ENCODE results near the gene FAM200C. TPM values are rescaled to one million over a fixed set of nuclear protein-coding genes. Genes with fewer than 3 reads are reported as not detected.

FAM200C gene
- total and polyA plus RNA-seq, 2 of the 8 experiments (the other 6 are each of a cell fraction or from before 2014, with no cell fraction given) = 2.6 to 7.3 TPM

- no peak for TF ChIP-seq ZNF274 (IDR thresholded peaks at IDR 0.05; ENCODE audit: borderline replicate concordance, extremely low read depth, low read length)
- TF ChIP-seq POLR2A (IDR thresholded peaks at IDR 0.05; ENCODE audit: control extremely low read depth in 1 of 2, low read depth in 2 of 2, low read length in 2 of 2) = no peak
Observed at GRCh38 chr5:160348080-160348479, 51.8 kb downstream of the FAM200C start (continued).

Measured in H1 (cell line).